SK-N-SH treated with all-trans-retinoic acid at 6 μM for 48 hours (cell line): Measurements from ENCODE around the gene RSAD2.

Experiments used
- ATAC-seq: fragments of 200-7000 bp; cut with Tn5 transposase; 3 replicates; pipeline ENCODE4 v1.9.1; 2020; ENCODE audit warnings: mild to moderate bottlenecking, moderate library complexity
- ARNTL ChIP-seq: fragments of 450-650 bp; formaldehyde crosslinking; IDR thresholded peaks from 2 replicates; pipeline ENCODE4 v1.5.0; 2020; ENCODE audit warnings: low read depth, mild to moderate bottlenecking, moderate library complexity, borderline replicate concordance
- BACH2 ChIP-seq: fragments of 250-450 bp; sonication (Bioruptor Pico); IDR thresholded peaks from 2 replicates; pipeline ENCODE4 v1.9.0; 2021; ENCODE audit warnings: mild to moderate bottlenecking, borderline replicate concordance
- CREB5 ChIP-seq: fragments of 250-450 bp; sonication (Bioruptor Pico); IDR thresholded peaks from 2 replicates; pipeline ENCODE4 v1.5.1; 2020; ENCODE audit warnings: low read depth, mild to moderate bottlenecking, moderate library complexity
- CSDC2 ChIP-seq: fragments of 250-450 bp; sonication (Bioruptor Pico); IDR thresholded peaks from 2 replicates; pipeline ENCODE4 v1.5.0; 2020; ENCODE audit warnings: mild to moderate bottlenecking, moderate library complexity
- CSRNP3 ChIP-seq: fragments of 250-450 bp; sonication (Bioruptor Pico); IDR thresholded peaks from 2 replicates; pipeline ENCODE4 v1.5.1; 2021; ENCODE audit warnings: mild to moderate bottlenecking, moderate library complexity
- ESRRG ChIP-seq: fragments of 250-450 bp; sonication (Bioruptor Pico); IDR thresholded peaks from 2 replicates; pipeline ENCODE4 v1.6.1; 2021; ENCODE audit warnings: mild to moderate bottlenecking
- GLIS3 ChIP-seq: fragments of 250-450 bp; sonication (Bioruptor Pico); IDR thresholded peaks from 2 replicates; pipeline ENCODE4 v1.5.0; 2020; ENCODE audit warnings: mild to moderate bottlenecking, moderate library complexity
- ISL1 ChIP-seq: fragments of 250-450 bp; sonication (Bioruptor Pico); IDR thresholded peaks from 2 replicates; pipeline ENCODE4 v2.1.2; 2022; ENCODE audit warnings: mild to moderate bottlenecking, moderate library complexity
- PATZ1 ChIP-seq: fragments of 250-450 bp; sonication (Bioruptor Pico); IDR thresholded peaks from 2 replicates; pipeline ENCODE4 v1.8.0; 2020; ENCODE audit warnings: mild to moderate bottlenecking, moderate library complexity, borderline replicate concordance
- POU6F1 ChIP-seq: fragments of 250-450 bp; sonication (Bioruptor Pico); IDR thresholded peaks from 2 replicates; pipeline ENCODE4 v1.8.0; 2021; ENCODE audit warnings: low read depth, mild to moderate bottlenecking, moderate library complexity, borderline replicate concordance
- PPARA ChIP-seq: fragments of 250-450 bp; sonication (Bioruptor Pico); IDR thresholded peaks from 2 replicates; pipeline ENCODE4 v1.5.0; 2020; ENCODE audit warnings: mild to moderate bottlenecking, borderline replicate concordance
- RARB ChIP-seq: fragments of 250-450 bp; sonication (Bioruptor Pico); IDR thresholded peaks from 2 replicates; pipeline ENCODE4 v1.8.0; 2021; ENCODE audit warnings: mild to moderate bottlenecking, moderate library complexity
- TCF4 ChIP-seq: fragments of 250-450 bp; sonication (Bioruptor Pico); IDR thresholded peaks from 2 replicates; pipeline ENCODE4 v1.8.0; 2021; ENCODE audit warnings: mild to moderate bottlenecking, moderate library complexity, borderline replicate concordance
- TOX ChIP-seq: fragments of 250-450 bp; sonication (Bioruptor Pico); IDR thresholded peaks from 2 replicates; pipeline ENCODE4 v1.8.0; 2021; ENCODE audit warnings: mild to moderate bottlenecking, moderate library complexity, borderline replicate concordance
- TSHZ2 ChIP-seq: fragments of 250-450 bp; sonication (Bioruptor Pico); IDR thresholded peaks from 2 replicates; pipeline ENCODE4 v1.5.0; 2020; ENCODE audit warnings: mild to moderate bottlenecking, moderate library complexity
- ZC3H10 ChIP-seq: fragments of 250-450 bp; sonication (Bioruptor Pico); IDR thresholded peaks from 2 replicates; pipeline ENCODE4 v1.5.1; 2021; ENCODE audit warnings: mild to moderate bottlenecking, moderate library complexity
- ZFP3 ChIP-seq: fragments of 250-450 bp; sonication (Bioruptor Pico); IDR thresholded peaks from 2 replicates; pipeline ENCODE4 v1.5.0; 2020; ENCODE audit warnings: mild to moderate bottlenecking, moderate library complexity
- ZFP30 ChIP-seq: fragments of 450-650 bp; formaldehyde crosslinking; IDR thresholded peaks from 2 replicates; pipeline ENCODE4 v1.5.0; 2022; ENCODE audit warnings: mild to moderate bottlenecking, moderate library complexity
- ZNF565 ChIP-seq: fragments of 450-650 bp; formaldehyde crosslinking; conservative IDR thresholded peaks from 2 replicates; pipeline ENCODE4 v1.5.0; 2020; ENCODE audit warnings: low read depth, mild to moderate bottlenecking, moderate library complexity
- ZNF70 ChIP-seq: fragments of 450-650 bp; formaldehyde crosslinking; IDR thresholded peaks from 2 replicates; pipeline ENCODE4 v1.5.0; 2020; ENCODE audit warnings: mild to moderate bottlenecking, moderate library complexity
- ZNF8 ChIP-seq: fragments of 450-650 bp; formaldehyde crosslinking; IDR thresholded peaks from 2 replicates; pipeline ENCODE4 v1.5.0; 2020; ENCODE audit warnings: mild to moderate bottlenecking, moderate library complexity

Gene RSAD2

GRCh38 chr2:6932828-6933227 lies 55.3 kb downstream of the RSAD2 start:
- TF ChIP-seq GLIS3 (CRISPR knock-in tag) (no peak), ZC3H10 (CRISPR knock-in tag) (no peak), ESRRG (CRISPR knock-in tag) (no peak), TSHZ2 (no peak), TCF4 (CRISPR knock-in tag) (no peak), ZFP30 (no peak)
- no peak for ATAC-seq

- no peak for ATAC-seq
- no peak for TF ChIP-seq RARB (CRISPR knock-in tag)
- TF ChIP-seq GLIS3 (CRISPR knock-in tag) = no peak
- TF ChIP-seq CREB5 = no peak
- no peak for TF ChIP-seq CSDC2 (CRISPR knock-in tag)
- no peak for TF ChIP-seq BACH2
- TF ChIP-seq ARNTL = no peak
- no peak for TF ChIP-seq ZC3H10 (CRISPR knock-in tag)
- no peak for TF ChIP-seq TOX (CRISPR knock-in tag)
- TF ChIP-seq PPARA (CRISPR knock-in tag) = no peak
- TF ChIP-seq ESRRG (CRISPR knock-in tag) = no peak
- no peak for TF ChIP-seq CSRNP3 (CRISPR knock-in tag)
- TF ChIP-seq PATZ1 (CRISPR knock-in tag) = no peak
- TF ChIP-seq ISL1 (CRISPR knock-in tag) = no peak
- no peak for TF ChIP-seq TCF4 (CRISPR knock-in tag)
- no peak for TF ChIP-seq TSHZ2
- no peak for TF ChIP-seq ZNF70
- no peak for TF ChIP-seq ZFP30
- TF ChIP-seq, all 23 proteins: peak for 0
These were observed 56.3 kb downstream of the RSAD2 start for GRCh38 chr2:6933911-6934310.

- no peak for ATAC-seq
- TF ChIP-seq ZFP3 (CRISPR knock-in tag) (no peak), ZNF8 (no peak), POU6F1 (CRISPR knock-in tag) (no peak), PPARA (CRISPR knock-in tag) (no peak), ZC3H10 (CRISPR knock-in tag) (no peak), GLIS3 (CRISPR knock-in tag) (no peak), ZFP30 (no peak), ZNF565 (CRISPR knock-in tag) (no peak)
- TF ChIP-seq, all 23 proteins: peak for 0
These were observed 56.8 kb downstream of the RSAD2 start for GRCh38 chr2:6934345-6934744.
